Calu3 (cell line): ENCODE data around the gene PPARG. TPM values are rescaled to one million over a fixed set of nuclear protein-coding genes. Genes with fewer than 3 reads are reported as not detected.

Source experiments
- BruUV-seq: library from RNA; stranded (reverse); fragments of 400-500 nt; replicated peaks from 2 replicates; lab custom pipeline; 2021; lab: Mats Ljungman, UMichigan
- CTCF ChIA-PET: fragments of 300-600 bp; sonication (Branson Sonifier 250); formaldehyde crosslinking; loops from one replicate; lab custom pipeline; 2022; ENCODE audit warnings: antibody characterized with exemption; lab: Charles Lee
- DNase-seq: peaks from one replicate; pipeline ENCODE4 v3.0.0; 2022
- H3K27ac Mint-ChIP-seq: one replicate; pipeline ENCODE4 v1.8.0; 2022; ENCODE audit warnings: mixed read lengths; ENCODE audit not compliant: unreplicated experiment
- H3K27me3 Mint-ChIP-seq: one replicate; pipeline ENCODE4 v1.8.0; 2022; ENCODE audit warnings: mixed read lengths; ENCODE audit not compliant: unreplicated experiment
- H3K36me3 Mint-ChIP-seq: one replicate; pipeline ENCODE4 v1.8.0; 2022; ENCODE audit warnings: mild to moderate bottlenecking, moderate library complexity, mixed read lengths; ENCODE audit not compliant: insufficient read depth, unreplicated experiment
- H3K4me1 Mint-ChIP-seq: one replicate; pipeline ENCODE4 v1.8.0; 2022; ENCODE audit warnings: mild to moderate bottlenecking, low read depth, mixed read lengths; ENCODE audit not compliant: unreplicated experiment
- H3K4me3 Mint-ChIP-seq: one replicate; pipeline ENCODE4 v1.8.0; 2022; ENCODE audit warnings: mild to moderate bottlenecking, low read depth, moderate library complexity, mixed read lengths; ENCODE audit not compliant: unreplicated experiment
- H3K9me3 Mint-ChIP-seq: one replicate; pipeline ENCODE4 v1.8.0; 2022; ENCODE audit warnings: low read depth, mixed read lengths; ENCODE audit not compliant: unreplicated experiment
- CTCF ChIP-seq: fragments of 200-600 bp; IDR thresholded peaks from one replicate; pipeline ENCODE4 v1.8.0; 2022; ENCODE audit warnings: antibody characterized with exemption; ENCODE audit not compliant: unreplicated experiment
- intact Hi-C: fragments of 100-400 bp; cut with micrococcal nuclease; formaldehyde crosslinking; loops from one replicate; pipeline ENCODE4 v1.10.0; 2022; ENCODE audit not compliant: unreplicated experiment
- total RNA-seq: library from RNA; stranded (reverse); gene quantifications from 2 replicates; pipeline ENCODE4 v1.2.3, GENCODE V29; 2022

The PPARG gene
- total RNA-seq, 1 experiment from 2014 or later, result 85.8 TPM

GRCh38 chr3:12325586-12326515 is 37.0 kb downstream of the PPARG start:
- Mint-ChIP-seq H3K4me3 (no peak overlapping the region), H3K27ac (no peak overlapping the region), H3K4me1 (peaks cover 36% of the 10 kb centered on the region), H3K9me3 (no peaks in the 10 kb centered on the region), H3K27me3 (no peaks in the 10 kb centered on the region), H3K36me3 (peaks cover 25% of the 10 kb centered on the region)
- CTCF ChIA-PET, result no interaction called here
- BruUV-seq, result no TSS peak
- TF ChIP-seq CTCF, result no peak
- DNase-seq, result no peak
- intact Hi-C loops, result no loop called here

GRCh38 chr3:12327021-12327420 is 38.2 kb downstream of the PPARG start:
- H3K27me3 Mint-ChIP-seq, result no peaks in the 10 kb centered on the region
- DNase-seq, result no peak
- H3K27ac Mint-ChIP-seq, result no peak overlapping the region
- TF ChIP-seq CTCF, result no peak
- BruUV-seq, result no TSS peak
- peaks cover 36% of the 10 kb centered on the region for H3K4me1 Mint-ChIP-seq
- intact Hi-C loops, result no loop called here
- H3K4me3 Mint-ChIP-seq, result no peak overlapping the region
- H3K9me3 Mint-ChIP-seq, result no peaks in the 10 kb centered on the region
- CTCF ChIA-PET, result interaction anchor here (0.5 kb wide), 1 partner anchor 27 kb away, joined by 3 read pairs; no protein-coding TSS in a partner anchor
- H3K36me3 Mint-ChIP-seq, result peaks cover 25% of the 10 kb centered on the region

- no TSS peak for BruUV-seq
- Mint-ChIP-seq H3K9me3 (no peaks in the 10 kb centered on the region), H3K27me3 (no peaks in the 10 kb centered on the region), H3K36me3 (peaks cover 25% of the 10 kb centered on the region), H3K4me3 (no peak overlapping the region), H3K4me1 (peaks cover 27% of the 10 kb centered on the region), H3K27ac (no peak overlapping the region)
- no peak for TF ChIP-seq CTCF
- no peak for DNase-seq
- CTCF ChIA-PET, result interaction anchor here (1.8 kb wide), 1 partner anchor 151 kb away, joined by 8 read pairs; no protein-coding TSS in a partner anchor
- intact Hi-C loops, result no loop called here
These were observed 39.4 kb downstream of the PPARG start for GRCh38 chr3:12328132-12328836.

GRCh38 chr3:12328837-12329462 is 40.1 kb downstream of the PPARG start:
- no peak for TF ChIP-seq CTCF
- Mint-ChIP-seq H3K27ac (no peak overlapping the region), H3K36me3 (peaks cover 21% of the 10 kb centered on the region), H3K9me3 (no peaks in the 10 kb centered on the region), H3K4me3 (no peak overlapping the region), H3K4me1 (peaks cover 26% of the 10 kb centered on the region), H3K27me3 (no peaks in the 10 kb centered on the region)
- intact Hi-C loops, result no loop called here
- no peak for DNase-seq
- CTCF ChIA-PET, result interaction anchor here (0.6 to 1.8 kb wide), 2 partner anchors 65 to 151 kb away, joined by 3 to 8 read pairs; no protein-coding TSS in a partner anchor
- BruUV-seq, result no TSS peak
